ENCODE measurements around the gene ATP2A3. TPM values are rescaled to one million over a fixed set of nuclear protein-coding genes. Genes with fewer than 3 reads are reported as not detected.

ATP2A3 gene
- total RNA-seq, 1 donor from 2014 or later: 313 TPM

DNA sequence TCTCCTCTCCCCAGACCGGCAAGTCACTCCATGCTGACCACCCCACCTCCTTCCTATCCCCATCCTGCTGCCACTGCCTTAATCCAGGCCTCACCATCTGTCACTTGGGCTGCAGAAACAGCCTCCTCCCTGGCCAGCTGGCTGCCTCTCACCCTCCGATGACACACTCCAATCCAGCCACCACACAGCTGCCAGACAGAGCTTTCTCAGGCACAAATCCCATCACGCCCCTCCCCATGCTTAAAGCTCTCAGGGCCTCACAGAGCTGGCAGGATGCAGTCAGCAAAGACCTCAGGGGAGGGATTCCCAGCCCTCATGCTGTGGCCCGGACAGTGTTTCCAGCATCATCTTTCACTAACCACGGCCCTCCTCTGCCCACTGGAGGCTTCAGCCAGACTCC lies 85.1 kb downstream of the ATP2A3 start:
- intact Hi-C loops (cut with micrococcal nuclease): no loop called here

DNA sequence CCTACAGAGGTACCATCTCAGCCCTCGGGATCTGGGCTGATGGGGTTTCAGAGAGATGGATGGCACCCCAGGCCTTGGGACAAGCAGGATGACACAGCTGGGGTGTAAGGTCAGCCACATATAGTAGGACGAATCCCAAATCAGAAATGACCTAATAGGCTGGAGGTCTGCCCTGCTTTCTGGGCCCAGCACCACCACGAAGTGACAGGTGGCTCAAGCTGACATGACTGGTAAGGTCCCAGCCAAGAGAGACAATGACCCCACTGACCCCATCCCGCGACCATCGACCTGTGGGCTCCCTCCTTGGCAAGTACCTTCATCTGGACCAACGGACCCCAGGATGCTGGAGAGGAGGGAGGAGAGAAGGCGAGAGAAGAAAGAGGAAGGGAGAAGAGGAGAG lies 87.0 kb downstream of the ATP2A3 start:
- intact Hi-C loops (cut with micrococcal nuclease): no loop called here

DNA sequence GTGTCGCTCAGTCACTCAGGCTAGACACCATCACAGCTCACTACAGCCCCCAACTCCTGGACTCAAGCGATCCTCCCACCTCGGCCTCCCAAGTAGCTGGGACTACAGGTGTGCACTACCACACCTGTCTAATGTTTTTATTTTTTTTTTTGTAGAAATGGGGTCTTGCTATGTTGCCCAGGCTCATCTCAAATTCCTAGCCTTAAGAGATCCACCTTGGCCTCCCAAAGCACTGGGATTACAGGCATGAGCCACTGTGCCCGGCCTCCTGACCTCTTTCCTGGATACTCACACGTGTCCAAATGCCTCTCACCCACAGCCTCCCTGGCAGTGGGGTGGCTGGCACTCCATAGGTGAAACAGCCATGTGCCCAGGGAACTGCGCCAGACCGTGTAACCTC lies 88.9 kb downstream of the ATP2A3 start:
- intact Hi-C loops (cut with micrococcal nuclease): no loop called here

Other genes starting within 250 kb of the ATP2A3 start
- gene HASPIN, start 240.5 kb downstream of the ATP2A3 start, total RNA-seq: 25.9 and 26.9 TPM in 2 replicates
- gene ITGAE, start 163.2 kb downstream of the ATP2A3 start, total RNA-seq: 34.5 TPM in 2 replicates
- gene NCBP3, start 118.2 kb downstream of the ATP2A3 start, total RNA-seq: 43.4 and 45.6 TPM in 2 replicates
- gene CAMKK1, start 71.4 kb downstream of the ATP2A3 start, total RNA-seq: 3.6 and 3.7 TPM in 2 replicates
- gene P2RX1, start 48.0 kb downstream of the ATP2A3 start, total RNA-seq: 2.0 and 2.5 TPM in 2 replicates
- 55.5 and 57.5 TPM in 2 replicates for gene ZZEF1, start 178.6 kb upstream of the ATP2A3 start, total RNA-seq
- gene CYB5D2, start 178.8 kb upstream of the ATP2A3 start, total RNA-seq: 5.2 and 6.0 TPM in 2 replicates